HG02610 (cell line): ENCODE measurements around the gene FSHR.

Experiments
- ATAC-seq: cut with Tn5 transposase; IDR thresholded peaks from one replicate; pipeline ENCODE4 v1.9.1; 2021; ENCODE audit warnings: mild to moderate bottlenecking, moderate library complexity; ENCODE audit not compliant: unreplicated experiment

The FSHR gene, protein sequence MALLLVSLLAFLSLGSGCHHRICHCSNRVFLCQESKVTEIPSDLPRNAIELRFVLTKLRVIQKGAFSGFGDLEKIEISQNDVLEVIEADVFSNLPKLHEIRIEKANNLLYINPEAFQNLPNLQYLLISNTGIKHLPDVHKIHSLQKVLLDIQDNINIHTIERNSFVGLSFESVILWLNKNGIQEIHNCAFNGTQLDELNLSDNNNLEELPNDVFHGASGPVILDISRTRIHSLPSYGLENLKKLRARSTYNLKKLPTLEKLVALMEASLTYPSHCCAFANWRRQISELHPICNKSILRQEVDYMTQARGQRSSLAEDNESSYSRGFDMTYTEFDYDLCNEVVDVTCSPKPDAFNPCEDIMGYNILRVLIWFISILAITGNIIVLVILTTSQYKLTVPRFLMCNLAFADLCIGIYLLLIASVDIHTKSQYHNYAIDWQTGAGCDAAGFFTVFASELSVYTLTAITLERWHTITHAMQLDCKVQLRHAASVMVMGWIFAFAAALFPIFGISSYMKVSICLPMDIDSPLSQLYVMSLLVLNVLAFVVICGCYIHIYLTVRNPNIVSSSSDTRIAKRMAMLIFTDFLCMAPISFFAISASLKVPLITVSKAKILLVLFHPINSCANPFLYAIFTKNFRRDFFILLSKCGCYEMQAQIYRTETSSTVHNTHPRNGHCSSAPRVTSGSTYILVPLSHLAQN

DNA sequence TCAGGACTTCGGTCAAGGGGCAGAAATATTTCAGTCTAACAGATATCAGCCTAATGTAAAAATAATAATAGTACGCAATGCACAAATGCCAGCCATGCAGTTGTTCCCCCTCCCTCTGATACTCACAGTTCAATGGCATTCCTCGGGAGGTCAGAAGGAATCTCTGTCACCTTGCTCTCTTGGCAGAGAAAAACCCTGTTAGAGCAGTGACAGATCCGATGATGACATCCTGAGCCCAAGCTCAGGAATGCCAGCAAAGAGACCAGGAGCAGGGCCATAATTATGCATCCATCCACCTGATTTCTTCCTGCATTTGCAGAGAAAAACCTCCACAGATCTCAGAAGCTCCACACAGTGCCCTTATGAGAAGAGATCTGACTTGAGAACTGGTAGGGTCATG, at the start of gene FSHR:
TSS of gene FSHR (minus strand) at position 376 of the 400 bp plus-strand sequence. CDS start at position 278, 98 bp downstream.
- no peak for ATAC-seq

DNA sequence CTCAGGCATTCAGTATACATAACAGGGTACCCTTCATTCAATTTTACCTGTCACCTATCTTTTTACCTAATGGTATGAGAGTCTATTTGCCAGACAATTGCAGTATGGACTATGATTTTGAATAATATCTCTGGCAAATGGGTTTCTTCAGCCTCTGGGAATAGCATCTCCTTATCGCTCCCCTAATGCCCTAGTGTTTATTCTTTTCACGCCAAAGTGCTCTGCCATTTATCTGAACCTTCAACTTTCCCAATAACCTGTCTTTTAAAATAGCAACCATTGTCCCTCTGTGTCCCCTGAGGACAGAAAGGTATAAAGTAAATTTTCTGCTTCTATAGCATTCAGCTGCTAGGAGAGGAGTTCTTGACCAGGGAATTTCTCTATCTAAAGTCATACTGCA, 45.0 kb upstream of the FSHR start:
- ATAC-seq = no peak

DNA sequence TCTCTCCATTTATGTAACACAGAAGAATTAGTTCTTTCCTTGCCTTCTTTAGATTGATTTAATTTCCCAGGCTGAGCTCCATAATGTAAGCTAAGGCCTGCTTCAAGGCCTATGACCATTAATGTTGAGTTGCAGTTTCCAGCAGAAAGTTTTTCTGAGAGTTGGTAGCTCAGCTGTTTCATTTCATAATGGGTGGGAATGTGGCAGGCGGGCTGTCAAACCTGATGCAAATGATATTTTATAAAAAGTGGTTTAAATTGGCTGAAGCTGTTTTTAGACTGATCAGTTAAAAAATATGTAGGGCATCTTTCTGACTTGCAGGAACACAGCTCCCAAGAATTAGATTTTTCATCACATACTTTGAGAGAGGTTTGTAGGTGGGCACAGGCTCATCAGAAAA, 40.4 kb upstream of the FSHR start:
- ATAC-seq = no peak

DNA sequence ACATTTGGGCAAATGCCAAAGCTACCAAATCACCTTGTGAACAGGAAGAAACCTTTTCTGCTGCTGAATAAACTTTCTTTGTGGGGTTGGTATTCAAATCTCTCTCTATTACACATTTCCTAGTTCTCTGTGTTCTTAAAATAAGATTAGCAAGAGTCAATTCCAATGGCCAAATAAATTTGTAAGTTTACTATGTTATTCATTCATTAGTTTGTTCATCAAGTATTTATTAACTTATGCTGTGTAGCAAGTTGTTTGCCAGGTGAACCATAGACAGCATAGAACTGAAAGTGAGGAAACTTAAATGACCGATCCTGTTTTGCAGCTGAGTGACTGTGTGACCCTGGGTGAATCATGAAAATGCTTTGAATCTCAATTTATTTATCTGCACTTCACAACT, 37.7 kb upstream of the FSHR start:
- no peak for ATAC-seq

DNA sequence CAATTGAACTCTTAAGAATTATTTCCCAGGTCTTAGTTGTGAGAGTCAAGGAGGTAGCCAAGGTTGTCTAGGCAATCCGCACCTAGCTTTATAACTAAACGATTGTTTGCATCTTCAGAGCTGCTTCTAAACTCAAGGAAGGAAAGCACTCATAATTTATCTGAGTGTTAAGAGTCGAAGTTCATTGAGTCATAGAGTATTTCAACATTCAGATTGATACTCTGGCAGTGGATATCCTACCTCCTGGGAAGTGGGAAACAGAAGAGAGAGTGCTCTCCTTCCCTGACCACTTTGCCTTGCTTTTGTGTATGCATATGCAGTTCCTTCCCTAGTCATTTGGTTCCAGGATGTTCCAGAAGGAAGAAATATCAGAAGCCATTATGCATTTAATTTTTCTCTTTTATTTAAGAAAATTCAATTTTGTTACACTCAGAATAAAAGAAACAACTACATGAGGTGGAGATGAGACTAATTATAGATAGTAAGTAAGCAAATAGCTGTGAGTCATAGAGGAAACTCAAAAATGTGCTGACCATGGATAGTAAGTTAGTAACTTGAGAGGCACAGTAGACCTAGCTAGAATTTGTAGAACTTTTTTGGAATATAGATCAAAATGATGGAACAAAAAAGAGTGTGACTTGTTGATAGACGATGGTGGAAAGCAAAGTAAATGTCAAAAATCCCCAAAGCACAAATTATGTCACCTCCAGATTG, 35.4 kb upstream of the FSHR start:
- no peak for ATAC-seq

DNA sequence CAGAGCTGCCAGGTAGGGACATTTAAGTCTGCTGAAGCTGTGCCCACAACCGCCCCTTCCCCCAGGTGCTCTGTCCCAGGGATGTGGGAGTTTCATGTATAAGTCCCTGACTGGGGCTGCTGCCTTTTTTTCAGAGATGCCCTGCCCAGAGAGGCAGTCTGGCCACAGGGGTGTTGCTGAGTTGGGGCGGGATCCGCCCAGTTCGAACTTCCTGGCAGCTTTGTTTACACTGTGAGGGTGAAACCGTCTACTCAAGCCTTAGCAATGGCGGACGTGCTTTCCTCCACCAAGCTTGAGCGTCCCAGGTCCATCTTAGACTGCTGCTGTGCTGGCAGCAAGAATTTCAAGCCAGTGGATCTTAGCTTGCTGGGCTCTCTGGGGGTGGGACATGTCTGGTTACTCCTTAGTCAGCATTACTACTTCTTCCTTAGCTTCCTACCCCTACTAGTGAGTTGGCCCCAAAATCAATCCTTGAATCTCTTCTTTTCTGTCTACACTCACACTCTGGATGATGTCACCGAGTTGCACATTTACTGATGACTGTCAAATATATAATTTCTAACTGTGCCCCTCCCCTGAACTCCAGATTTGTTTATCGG, 31.8 kb upstream of the FSHR start:
- no peak for ATAC-seq

DNA sequence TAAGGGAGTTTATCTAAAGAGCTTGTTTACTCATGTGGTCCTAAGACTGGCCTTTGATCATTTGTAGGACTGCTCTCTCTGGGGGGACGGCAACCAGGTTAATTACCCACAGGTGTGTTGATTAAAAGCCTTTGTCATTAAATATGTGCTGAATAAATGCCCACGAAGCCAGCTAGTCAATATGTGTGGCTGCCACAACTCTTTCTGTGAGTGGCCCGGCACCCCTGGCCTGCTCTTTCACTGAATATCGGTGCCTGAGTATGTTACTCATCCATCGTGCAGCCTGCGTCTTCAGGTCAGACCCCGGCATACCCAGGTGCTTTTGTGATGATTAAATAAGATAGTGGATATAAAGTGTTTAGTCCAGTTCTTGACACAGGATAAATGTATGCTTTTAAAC, 24.3 kb upstream of the FSHR start:
- ATAC-seq = no peak

DNA sequence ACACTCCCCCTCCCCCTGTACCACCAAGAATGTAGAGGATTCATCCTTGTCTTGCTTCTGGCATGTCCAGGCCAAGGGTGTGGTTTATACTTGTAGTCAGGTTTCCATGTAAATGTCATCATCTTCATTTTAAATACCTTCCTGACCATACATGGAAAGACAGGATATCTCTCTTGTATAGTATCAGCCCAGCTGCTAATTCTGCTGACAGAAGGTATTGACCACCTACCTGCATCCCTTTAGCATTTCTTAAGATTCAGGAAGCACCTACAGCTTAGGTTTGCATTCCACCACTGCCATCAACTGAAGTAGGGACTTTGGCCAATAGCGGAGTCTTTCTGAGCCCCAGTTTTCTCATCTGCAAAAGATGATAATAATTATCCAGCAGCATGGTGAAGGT, 22.9 kb upstream of the FSHR start:
- ATAC-seq = no peak

DNA sequence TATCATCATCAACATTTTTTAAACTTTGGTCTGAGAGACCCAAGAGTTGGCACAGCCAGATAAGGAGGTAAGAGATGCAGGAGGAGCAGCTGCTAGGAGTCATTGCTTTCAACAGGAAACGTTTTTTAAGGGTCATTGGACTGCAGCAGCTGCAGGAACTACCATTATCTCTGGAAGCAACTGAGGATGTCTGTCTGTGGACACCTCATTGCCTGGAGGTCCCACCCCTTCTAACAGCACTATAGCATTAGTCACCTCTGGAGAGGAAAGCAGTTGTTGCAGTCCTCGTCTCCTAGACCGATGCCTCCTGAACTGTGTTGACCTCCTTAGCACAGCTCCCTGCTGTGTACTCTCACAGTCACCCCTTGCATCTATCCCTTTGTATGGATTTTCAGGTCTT, 21.5 kb upstream of the FSHR start:
- no peak for ATAC-seq

DNA sequence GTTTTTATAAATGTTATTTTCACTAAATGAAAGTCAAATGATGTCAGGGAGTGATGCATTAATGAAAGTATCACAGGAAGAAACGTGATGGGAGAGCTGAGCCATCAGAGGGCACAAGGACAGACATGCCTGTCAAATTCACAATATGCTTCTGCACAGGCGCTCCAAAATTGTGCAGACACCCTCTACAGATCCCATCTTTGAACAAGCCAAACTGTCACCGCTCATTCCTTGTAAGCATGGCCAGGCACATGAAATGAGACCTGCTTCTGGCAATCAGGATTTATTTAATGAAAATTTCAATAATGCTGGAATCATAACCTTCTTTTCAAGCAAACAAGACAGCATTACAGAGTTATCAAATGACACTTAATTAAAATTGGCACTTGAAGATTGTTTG, 20.4 kb upstream of the FSHR start:
- no peak for ATAC-seq

DNA sequence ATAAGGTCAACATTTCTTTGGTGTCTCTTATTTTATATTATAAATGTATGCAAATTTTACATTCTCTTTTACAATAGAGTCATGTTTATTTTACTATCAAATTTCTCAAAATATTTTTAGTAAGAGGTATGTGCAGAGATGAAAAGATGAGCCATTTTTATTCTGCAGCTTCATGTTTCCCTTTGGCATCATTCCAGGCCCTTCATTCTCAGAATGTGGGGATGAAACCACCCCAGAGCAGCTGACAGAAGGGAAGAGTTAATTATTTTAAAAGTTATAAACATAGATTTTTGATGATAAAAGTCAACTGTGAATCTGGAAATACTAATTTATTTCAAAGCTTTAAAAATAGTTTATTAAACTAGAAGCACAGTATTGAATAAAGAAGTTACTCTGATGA, 12.8 kb upstream of the FSHR start:
- no peak for ATAC-seq

DNA sequence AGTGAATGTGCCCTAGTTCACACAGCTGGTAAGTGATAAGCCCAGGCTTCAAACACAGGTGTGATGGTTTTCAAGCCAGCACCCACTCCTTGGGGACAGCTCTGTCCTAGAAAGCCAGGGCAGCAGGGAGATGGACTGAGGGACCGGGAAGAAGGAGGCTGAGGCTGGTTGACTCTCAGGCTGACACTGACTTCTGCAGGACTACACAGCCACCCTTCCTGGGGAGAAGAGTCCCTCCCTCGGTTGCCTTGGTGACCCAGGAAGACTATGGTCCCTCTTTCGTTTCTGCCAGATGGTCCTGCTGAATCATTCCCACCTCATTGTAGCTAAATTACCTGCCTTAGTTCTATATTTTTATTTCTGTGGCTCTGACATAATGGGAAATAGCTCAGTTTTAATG, 11.3 kb upstream of the FSHR start:
- ATAC-seq = no peak

DNA sequence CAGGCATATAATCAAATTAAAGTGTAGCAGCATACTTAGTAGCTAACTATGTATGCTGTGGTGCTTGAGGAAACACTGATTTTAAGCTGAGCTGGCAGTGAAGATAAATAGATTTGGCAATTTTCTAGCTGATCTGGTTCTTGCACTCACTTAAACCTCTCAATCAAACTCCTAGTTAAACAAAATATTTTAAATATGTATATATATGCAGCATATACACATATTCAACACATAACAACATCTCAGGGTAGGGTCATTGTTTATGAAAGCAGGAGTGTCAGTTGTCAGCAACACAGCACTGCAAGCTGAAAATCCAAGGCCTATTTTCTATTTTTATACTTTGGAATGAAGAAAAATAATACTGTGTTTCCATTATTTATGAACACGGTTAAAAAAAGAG, 10.4 kb upstream of the FSHR start:
- no peak for ATAC-seq

DNA sequence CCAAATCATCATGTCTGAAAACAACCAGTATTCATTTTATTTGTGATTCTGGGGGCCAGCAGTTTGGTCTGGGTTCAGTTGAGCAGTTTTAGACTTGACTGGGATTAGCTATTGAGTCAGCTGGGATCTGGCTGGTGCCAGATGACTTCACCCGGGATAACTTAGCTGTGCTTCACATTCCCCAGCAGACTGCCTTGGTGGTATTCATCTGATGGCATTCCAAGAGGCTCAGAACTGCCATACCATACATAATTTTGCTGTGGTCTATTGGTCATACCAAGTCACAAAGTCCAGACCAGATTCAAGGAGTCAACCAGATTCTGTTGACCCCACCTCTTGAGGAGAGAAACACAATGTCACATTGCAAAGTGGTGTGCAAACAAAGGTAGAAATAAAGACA, 7.8 kb upstream of the FSHR start:
- no peak for ATAC-seq

DNA sequence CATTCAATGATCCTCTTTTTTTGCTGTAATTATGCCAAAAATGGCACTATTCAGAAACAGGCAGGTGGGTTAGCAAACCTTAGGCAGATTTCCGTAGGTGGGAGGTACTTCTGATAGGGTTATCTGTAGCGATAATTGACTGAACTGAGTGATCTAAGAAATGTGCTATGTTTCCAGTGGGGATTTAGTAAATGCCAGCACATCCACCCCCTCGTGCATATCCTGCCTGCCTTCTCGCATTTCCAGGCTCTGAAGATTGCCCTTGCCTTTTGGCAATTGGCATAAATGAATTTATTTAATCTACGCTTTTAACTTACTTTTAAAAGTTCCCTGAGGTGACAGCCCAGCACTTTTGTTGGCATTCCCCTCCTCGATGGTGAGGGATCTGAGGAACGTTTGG, 576 bp upstream of the FSHR start:
- no peak for ATAC-seq

DNA sequence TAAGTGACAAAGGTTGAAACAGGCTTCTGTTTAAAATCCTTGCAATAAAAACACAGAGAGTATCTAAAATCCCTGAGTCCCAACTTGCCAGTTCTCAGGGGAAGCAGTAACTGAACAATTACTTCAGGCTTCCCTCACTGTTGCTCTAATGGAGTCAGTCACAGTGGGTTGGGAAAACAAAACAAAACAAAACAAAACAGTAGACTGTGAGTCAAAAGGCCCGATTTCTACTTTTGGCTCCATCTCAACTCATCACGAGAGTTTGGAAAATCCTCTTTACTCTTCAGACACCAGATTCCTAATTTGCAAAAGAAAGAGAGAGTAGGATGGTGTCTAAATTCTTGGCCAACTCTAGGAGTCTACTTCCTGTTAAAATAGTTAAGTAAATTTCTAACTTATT, 1.1 kb downstream of the FSHR start:
- no peak for ATAC-seq

DNA sequence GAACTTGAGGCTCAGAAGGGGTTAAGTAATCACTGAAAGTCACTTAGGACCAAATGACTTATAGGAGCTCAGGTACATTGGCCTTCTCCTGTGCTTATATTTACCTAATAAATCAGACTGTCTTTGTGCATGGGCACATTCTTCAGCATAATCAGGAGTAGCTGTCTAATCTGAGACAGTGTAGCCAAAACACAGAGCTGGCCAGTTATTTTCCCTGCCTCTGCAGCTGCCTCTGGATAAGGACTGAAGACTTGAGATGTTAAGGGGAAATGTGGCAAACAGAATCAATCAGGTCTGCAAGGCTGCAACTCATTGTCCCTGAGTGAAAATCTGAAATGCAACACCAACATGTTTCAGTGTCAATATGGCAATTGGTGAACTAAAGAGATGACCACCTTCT, 1.5 kb downstream of the FSHR start:
- no peak for ATAC-seq

DNA sequence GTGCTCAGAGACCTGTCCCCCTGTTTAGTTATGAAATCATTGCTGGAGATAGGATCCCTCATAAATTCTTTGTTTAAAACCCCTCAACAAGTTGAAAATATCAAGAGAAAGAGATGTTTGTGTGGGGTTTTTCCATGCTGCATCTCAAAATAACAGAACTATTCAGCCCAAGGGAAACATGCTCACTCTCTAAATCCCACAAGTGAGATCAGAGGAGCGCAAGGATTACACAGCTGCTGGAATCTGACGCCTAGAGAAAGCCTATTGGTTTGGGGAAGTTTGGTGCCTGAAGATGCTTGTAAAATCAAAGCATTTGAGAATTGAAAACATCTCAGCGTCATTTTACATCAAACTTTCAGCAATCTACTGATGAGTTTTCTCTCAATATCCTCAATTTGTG, 7.9 kb downstream of the FSHR start:
- no peak for ATAC-seq

DNA sequence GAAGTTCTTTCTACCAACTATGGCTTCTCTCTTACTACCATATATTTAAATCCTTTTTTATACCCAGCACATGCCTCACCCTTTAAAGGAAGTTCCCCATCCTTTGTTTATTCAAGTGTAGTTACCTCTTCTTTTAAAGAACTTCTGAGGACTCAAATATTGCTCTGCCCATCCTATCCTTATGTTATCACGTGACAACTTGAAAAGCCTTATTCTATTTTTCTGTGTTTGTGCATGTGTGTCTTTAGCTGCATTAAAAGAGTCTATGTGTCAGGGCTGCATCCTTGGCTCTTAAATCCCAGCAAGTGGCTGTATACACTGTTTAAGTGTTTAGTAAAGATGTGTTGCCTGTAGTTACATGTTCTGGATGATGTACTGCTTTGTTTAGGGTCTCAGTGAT, 22.5 kb downstream of the FSHR start:
- ATAC-seq = no peak

DNA sequence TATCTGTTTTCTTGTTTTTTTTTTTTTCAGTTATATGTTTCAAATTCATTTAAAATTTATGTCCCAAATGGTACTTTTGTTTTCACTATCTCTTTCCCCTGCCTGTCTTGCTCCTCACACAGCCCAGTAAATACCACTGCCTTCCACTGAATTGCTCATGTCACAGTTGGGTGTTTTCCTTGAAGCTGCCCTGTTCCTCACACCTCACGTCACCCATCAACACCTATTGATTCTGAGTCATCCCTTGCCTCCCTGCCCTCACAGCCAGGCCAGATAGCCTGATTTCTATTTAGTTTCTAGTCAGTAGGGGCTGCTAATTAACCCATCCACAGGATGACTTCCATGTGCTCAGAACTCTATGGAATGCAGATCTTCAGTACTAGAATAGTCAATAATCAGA, 25.3 kb downstream of the FSHR start:
- ATAC-seq = peak; percentile 97

DNA sequence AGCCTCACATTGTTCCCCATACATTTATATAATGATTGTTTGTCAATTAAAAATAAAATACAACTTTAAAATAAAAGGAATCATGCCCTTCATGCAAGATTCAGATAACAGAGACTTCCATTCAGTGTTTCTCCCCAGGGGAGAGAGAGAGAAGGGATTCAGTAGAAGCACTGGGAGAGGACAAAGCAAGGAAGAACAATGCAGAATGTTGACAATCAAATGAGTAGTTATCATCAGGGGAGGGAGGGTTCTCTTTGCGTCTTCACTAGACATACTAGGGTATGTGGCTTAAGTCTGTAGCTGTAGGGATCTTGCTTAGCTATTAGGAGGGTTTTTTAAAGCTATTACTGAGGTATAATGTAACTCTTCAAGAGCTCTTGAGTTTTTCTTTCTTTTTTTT, 30.7 kb downstream of the FSHR start:
- ATAC-seq = no peak

DNA sequence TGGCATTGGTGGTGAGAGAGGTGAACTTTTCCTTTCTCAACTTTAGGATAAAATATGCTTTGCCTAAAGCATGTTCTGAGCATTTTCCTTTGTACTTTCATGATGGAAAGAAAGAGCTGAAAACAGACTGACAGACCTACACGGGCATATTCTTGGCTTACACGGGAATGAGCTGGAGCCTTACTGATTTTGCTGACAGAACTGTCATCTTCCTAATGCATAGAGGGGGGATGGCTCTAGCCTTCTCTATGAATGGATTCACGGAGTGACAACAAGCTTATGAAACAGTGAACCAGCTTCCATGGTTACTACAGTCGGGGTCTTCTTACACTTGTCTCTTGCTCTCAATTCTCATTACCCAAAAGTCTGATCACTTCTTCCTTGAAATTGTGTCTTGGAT, 32.2 kb downstream of the FSHR start:
- ATAC-seq = no peak
